GM19463 (cell line): ENCODE measurements around the gene AKT2.

Experiments used
- ATAC-seq: cut with Tn5 transposase; IDR thresholded peaks from one replicate; pipeline ENCODE4 v1.9.1; 2021; ENCODE audit warnings: mild to moderate bottlenecking, moderate library complexity; ENCODE audit not compliant: unreplicated experiment

AKT2 gene

DNA sequence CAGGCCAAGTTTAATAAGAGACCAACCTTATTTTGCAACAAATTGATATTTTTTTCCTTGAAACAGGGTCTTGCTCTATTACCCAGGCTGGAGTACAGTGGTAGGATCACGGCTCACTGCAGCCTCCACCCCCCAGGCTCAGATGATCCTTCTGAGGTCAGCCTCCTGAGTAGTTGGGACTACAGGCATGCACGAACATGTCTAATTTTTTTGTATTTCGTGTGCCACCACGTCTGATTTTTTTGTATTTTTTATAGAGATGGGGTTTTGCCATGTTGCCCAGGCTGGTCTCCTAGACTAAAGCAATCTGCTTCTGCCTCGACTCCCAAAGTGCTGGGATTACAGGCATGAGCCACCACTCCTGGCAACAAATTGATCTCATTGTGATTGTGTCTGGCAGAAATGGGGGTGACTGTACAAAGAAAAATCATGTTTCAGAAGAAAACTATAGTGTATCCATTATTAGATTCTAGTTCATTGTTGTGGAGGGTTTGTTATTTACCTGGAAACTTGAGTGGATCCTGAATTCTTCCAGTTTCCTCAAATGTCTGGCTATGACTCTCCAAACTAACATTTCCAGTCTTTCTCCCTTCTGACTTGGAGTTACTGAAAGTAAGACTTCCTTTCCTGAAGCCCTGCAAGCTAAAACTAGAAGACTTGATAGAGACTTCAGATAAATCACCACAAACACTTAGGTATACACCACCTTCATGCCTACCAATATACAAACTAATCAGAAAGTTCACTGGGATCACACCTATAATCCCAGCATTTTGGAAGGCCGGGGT lies 17.3 kb upstream of the AKT2 start:
- ATAC-seq, result no peak

DNA sequence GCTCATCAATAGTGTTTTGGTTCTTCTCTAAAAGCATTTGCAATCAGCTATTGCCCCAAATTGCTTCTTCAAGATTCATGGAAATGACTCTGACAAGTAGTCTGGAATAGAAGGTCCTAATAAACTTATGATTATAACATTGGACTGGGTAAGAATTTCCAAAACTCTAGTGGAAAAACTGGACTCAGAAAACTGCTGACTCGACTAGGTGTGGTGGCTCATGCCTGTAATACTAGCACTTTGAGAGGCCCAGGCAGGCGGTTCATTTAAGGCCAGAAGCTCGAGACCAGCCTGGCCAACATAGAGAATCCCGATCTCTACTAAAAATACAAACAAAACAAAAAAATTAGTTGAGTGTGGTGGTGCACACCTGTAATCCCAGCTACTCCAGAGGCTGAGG lies 15.5 kb upstream of the AKT2 start:
- no peak for ATAC-seq

DNA sequence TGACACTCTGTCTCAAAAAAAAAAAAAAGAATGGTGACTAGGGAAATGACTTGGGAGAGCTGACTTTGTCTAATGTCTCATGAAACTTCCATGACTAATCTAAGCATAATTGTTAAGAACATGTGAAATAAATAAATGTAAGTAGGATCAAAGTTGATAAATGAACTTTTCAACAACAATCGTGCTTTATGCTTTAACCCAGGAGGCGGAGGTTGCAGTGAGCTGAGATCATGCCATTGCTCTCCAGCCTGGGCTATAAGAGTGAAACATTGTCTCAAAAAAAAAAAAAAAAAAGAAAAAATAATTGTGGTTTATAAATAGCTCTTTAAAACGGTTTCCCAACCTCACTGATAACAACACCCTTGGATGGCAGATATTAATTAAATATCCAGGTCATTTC lies 12.9 kb upstream of the AKT2 start:
- ATAC-seq, result no peak

DNA sequence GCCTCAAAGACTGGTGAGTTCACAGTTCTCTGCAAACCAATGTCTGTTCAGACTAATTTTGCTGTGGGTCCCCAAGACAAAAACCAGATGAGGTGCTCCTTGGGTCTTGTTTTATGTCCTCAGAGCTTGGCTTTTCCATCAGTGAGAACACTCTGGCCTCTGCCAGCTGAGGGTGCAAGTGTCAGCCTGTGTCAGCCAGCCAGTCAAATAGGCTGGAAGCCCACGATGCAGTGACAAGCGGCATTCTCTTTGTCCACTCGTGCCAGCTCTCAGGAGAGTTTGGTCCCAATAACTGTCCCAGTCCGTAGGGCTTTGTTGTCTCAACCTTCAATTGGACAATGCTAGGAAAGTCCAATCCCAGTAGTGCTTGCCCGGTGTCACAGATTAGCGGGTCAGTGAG lies 9.4 kb upstream of the AKT2 start:
- ATAC-seq, result no peak

DNA sequence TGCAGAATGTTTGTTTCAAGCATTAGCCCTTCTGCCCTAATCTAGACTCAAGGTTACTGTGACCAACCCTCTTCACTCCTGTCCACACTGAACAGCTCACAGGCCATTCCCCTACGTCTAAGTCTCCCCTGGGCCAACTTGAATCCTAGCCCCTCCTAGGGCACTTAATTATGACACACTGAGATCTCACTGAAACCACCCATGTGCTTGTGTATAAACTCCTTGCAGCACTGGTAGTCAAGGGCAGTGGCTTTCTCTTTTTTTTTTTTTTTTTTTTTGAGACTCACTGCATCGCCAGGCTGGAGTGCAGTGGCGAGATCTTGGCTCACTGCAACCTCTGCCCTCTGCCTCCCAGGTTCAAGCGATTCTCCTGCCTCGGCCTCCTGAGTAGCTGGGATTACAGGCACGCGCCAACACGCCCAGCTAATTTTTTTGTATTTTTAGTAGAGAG lies 1.9 kb upstream of the AKT2 start:
- no peak for ATAC-seq

DNA sequence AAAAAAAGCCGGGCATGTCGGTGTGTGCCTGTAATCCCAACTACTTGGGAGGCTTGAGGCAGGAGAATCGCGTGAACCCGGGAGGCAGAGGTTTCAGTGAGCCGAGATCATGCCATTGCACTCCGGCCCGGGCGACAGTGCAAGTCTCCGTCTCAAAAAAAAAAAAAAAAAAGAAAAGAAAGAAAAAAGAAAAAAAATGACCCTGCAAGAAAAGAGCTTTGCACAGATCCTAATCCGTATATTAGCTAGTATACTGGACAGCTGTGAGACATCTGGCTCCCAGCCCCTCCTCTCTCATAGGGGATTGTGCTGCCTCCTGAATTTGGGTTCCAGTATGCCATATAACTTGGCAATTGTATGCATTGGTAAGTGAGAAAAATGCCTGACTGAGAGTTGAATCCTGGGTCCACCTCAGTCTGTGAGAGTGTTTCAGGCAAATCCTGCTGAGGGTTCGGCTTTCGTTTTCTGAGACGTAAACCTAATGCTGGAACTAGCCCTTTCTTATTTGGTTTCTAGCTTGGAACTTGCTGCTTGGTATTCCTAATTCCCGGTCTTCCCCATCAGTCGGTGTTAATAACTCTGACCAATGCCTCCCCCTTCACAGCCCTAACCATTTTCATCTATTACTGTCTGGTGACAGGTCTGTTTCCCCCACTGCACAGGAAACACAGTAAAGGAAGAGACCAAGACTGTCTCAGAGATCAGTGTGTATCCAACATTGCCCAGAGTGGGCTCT lies 1.3 kb upstream of the AKT2 start:
- ATAC-seq, result no peak

DNA sequence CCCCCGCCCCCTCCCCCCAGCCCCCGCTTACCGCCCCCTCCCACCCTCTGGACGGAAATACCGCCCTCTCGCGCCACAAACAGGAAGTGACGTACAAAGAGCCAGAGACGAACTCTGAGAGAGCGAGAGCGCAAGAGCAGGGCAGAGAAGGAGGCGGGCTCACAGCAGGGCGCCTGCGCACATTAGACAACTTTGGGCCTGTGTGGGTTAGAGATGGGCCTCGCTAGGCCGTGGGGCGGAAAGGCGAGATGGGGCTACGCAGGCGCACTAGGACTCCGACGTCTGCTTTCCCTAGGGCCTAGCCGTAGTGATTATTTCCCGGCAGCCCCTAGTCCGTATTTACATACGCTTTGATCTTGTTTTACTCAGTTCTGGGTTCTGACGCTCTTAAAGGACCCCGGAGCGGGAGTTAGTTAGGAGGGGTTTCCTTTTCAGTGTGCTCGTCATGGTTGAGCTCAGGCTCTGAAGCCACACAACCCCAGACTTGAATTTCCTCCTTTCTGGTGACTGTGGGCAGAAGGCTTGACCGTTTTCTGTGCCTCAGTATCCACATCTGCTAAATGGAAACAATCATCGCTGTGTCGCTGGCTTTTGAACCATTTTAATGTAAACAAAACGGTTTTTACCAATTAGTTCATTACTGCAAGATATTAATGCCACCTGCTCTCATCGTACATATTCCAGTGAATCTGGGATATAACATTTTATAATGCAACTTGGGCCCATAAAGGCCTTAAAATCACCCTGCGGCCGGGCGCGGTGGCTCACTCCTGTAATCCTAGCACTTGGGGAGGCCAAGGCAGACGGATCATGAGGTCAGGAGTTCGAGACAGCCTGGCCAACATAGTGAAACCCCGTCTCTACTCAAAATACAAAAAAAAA lies 449 bp upstream of the AKT2 start:
- ATAC-seq, result peak; percentile 85

DNA sequence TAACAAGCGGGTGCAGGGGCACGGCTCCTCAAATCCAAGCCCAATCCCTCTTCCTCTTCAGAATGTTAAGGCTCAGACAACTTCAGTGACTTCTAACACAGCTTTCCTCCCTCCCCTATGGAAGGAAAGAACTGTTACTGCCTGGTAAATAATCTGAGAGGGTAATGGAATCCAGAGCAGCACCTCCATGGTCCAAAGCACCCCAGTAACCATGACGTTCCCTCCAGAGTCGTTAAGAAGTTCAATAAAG lies 969 bp downstream of the AKT2 start:
- ATAC-seq, result no peak

DNA sequence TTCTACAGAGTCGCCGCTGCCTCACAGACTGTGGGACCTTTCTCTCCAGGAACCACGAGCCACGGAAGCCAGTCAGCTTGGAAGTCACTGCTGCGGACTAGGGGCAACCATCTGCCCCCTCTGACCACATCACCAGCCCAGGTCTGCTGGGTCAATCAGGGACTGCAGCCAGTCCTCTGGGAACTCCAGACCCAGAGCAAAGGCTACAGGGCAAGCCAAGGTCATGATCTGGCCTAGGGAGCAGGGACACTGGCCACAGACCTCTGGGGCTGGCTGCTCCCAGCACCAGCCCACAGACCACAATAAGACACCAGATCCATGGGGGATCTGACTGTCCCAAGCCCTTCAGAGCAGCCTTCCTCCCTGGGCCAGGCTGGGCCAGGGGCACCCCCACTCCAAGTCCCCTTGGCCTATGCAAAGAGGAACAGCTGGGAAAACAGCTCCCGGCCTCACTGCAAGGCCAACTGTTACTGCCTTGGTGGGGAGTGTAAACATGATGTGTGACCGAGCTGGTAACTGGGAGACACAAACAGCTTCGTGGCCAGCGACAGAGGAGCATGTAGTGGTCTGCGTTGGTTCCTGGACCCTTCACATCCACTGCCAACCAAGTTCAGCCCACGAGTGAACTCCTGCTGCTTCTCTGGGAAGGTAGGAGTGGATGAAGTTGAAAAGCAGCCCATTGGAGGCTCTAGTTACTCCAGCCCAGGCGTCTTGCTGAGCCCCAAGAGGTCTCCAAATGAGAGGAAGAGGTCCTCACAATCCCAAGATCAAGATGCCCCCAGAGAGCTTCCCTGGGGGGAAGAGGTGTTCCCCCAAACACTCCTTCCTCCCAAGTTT lies 1.5 kb downstream of the AKT2 start:
- ATAC-seq, result no peak

DNA sequence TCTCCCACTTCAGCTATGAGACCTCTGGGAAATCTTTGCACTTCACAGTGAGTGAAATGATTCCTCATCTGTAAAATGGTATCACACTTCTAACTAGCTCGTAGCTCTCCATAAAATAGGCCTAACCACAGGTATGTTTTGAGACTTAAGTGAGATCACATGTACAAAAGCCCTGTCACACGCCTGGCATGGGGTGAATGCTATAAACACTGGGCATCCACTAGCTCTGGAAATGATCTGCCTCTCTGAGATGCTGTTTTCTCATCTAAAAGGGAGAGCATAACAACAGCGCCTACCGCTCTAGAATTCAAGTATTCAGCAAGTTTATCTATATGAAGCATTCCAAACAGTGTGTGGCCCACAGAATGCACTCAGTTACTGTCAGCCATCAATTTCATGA lies 2.2 kb downstream of the AKT2 start:
- no peak for ATAC-seq

DNA sequence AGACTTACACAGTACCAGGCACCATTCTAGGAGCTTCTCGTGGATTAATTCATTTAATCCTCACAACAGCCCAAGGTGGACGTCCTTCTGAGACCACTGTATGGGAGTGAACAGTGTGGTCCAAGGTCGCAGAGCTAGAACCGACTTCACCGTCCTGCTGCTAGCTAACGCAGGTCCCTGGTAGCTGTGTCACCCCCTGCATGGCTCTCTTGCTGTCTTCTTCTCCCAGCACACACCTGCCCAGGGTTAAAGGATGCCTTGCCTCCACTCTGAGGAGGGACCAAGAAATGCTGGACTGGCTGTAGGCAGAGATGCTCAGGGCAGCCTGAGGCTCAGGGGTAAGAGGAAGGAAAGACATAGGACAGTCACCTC lies 3.0 kb downstream of the AKT2 start:
- no peak for ATAC-seq

DNA sequence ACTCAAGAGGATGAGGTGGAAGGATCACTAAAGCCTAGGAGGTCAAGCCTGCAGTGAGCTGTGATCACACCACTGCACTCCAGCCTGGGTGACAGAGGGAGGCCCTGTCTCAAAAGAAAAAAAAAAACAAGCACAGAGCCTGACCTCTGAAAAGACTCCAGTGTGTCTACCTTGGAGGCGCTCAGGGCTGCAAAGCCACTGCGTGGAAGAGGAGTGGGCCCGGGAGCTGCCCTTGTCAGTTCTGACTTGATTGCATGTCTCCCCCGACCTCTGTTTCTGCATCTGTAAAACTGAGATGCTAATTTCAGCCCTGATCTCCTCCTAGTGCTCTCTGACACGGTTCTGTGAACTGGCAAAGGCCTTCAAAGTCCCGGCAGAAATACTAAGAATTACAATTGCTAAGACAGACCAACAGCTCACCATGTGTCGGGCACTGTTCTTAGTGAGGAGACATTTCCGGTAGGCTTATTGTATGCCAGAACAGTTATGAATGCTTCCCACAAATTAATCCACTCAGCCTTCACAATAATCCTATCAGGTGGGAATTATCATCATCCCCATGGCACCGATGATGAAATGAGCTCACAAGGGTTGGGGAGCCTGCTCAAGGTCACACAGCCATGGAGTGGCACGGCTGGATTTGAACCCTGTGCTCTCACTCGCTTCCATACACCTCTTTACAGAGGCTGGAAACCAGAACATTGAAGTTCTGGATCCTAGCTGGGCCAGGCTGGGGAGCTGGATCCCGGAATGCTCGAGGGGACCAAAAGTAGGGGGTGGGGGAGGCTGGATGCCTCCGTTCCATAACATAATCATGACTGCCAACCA lies 3.5 kb downstream of the AKT2 start:
- no peak for ATAC-seq

DNA sequence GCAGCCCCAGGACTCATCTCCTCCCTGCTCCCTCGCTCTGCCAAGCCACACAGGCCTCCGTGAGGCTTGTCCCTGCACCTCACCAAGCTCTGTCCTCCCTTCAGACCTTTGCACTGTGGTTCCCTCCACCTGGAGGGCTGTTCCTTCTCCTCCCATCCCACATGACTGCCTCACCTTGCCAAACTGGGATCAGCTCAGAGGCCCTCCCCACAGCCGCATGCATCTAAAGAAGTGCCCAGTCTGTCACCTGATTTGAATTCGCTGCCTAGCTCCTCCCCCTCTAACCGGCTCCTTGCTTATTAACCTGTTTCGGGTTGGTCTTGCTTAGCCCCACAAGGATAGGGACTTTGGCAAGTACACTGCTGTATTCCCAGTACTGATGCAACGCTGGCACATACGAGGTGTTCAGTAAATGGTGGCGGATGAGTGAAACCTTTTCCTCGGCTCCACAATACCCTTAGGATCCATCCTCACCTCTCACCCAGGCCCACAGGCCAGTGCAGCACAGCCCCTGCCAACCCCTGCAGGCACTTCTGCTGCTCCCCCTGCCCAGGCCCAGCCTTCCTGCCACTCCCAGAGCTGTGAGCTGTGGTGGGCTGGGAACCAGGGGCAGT lies 4.4 kb downstream of the AKT2 start:
- ATAC-seq, result no peak

DNA sequence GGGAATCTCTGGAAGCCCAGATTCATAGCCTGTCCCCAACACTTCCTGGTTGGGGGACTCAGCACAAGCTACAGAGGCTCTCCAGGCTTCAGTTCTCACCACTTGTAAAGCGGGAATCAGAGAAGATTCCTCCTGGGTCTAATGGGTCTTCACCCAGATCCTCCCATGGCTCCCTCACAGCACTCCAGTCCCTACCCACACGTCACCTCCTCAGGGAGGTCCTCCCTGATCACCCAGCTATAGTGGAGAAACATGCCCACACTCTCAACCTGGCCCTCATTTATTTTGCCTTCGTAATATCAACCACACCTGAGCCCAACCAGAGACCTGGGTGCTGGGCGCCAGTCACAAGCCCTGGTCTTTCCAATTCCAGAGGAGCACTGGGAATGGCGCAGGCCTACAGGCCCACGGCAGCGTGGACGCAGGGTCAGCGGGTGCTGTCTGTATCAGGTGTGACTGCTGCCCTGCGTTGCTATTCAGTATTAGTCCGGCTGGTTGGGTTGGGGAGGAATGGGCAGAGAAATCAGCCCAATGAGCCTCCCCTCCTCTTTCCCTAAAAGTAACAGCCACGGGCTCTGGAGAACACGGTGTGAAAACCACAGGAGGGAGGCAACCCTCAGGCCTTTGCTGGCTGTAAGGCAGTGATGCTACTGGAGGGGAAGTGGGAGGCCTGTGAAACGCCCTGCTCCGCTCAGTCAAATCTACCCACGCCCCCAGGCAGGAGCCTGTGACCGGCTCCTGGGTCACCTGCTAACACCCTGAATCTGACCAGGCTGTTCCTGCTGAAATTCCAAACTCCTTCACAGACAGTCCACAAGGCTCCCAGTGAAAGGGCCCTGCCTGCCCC lies 5.2 kb downstream of the AKT2 start:
- ATAC-seq, result no peak

DNA sequence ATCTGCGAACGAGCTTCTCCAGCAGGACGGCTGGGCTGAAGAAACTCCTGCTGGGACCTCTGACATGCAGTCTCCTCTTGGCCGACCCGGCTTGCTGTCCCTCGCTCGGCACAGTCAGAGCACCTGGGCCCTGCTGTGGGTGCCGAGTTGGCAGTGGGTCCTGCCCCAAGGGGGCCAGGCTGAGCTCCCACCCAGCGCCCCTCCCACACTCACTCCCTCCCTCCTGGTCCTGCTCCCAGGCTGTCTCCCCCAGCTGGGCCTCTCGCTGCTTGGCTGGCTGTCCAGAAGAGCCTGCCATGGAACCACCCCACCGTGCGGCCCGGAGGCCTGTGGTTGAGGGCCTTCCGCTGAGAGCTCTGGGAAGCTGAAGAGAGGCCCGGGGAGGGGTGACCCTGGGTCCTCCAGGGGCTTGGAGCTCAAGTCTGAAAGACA lies 6.0 kb downstream of the AKT2 start:
- ATAC-seq, result no peak

DNA sequence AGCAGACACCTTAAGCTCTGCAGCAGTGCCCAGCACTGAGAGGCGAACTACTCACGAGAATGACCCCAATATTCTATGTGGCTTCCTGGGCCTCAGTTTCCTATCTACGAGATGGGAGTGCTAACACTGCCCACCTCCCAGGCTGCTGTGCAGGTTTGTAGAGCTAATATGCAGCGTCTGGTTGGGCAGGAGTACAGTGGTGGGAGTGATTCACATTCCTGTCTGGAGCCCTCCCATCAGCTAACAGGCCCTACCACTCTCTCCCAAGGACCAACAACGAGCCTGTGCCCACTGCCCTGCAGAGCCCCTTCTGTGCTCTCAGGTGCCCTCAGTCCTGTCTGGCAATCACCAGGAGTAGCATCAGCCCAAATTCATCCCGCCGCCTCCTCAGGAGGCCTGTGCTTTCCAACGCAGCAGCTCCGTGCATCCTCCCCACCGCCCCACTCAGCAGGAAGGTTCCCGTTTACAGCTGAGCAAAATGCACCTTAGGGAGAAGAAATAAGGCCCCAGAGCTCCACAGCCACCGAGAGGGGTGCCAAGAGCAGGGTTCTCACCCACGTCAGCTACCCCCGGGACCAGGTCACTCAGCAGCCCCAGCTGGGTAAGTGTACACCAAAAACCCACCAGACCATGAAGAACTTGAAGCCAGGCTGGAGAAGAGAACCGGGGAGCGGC lies 6.6 kb downstream of the AKT2 start:
- ATAC-seq, result no peak

DNA sequence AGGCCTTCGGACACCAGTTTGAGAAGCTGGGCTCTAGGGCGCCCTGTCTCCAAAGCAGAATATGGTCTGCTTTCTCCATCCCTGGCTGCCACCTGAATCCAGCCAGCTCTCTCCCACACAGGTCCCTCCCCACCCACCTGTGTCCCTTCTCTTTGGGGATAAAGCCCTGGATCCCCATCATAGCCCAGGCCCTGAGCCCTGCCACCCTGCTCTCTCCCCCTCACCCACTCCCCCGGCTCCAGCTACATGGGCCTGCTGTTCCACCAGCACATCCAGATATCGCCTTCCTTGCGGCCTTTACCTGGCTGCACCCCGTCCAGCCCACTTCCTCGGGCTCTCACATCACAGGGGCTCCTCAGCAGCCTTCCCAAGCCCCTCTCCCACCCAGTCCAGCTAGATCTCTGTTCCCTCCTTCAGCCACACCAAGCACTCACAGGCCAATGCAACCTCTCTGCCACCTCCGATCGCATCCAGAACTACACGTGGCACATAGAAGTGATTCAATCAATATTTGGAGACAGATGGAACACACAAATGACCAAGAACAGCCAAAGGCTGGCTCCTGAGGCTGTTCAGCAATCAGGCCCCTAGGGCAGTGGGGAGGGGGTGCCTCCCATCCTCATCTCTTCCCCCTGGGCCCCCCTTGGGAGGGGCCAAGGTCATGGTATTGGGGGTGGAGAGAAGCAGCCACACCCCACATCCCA lies 7.6 kb downstream of the AKT2 start:
- ATAC-seq, result no peak
